Neural crest cell (in vitro differentiated cells): ENCODE data around the gene TTC9B. TPM values are rescaled to one million over a fixed set of nuclear protein-coding genes. Genes with fewer than 3 reads are reported as not detected.

Experiments
- DNase-seq: peaks from one replicate; pipeline ENCODE4 v3.0.0; 2021; ENCODE audit warnings: low read depth, mixed read lengths, low spot score
- H3K27ac Mint-ChIP-seq: one replicate; pipeline ENCODE4 v1.8.0; 2021; ENCODE audit warnings: mild to moderate bottlenecking, mixed read lengths; ENCODE audit not compliant: unreplicated experiment
- H3K27me3 Mint-ChIP-seq: 2 replicates; pipeline ENCODE4 v1.8.0; 2021; ENCODE audit warnings: low read depth, mild to moderate bottlenecking, mixed read lengths
- H3K36me3 Mint-ChIP-seq: 2 replicates; pipeline ENCODE4 v1.8.0; 2021; ENCODE audit warnings: low read depth, mild to moderate bottlenecking, mixed read lengths
- H3K4me1 Mint-ChIP-seq: 2 replicates; pipeline ENCODE4 v1.8.0; 2021; ENCODE audit warnings: mixed read lengths
- H3K4me3 Mint-ChIP-seq: one replicate; pipeline ENCODE4 v1.8.0; 2021; ENCODE audit warnings: mild to moderate bottlenecking, mixed read lengths
- H3K9me3 Mint-ChIP-seq: 2 replicates; pipeline ENCODE4 v1.8.0; 2021; ENCODE audit warnings: mixed read lengths
- CTCF ChIP-seq: fragments of 200-600 bp; sonication (generic); conservative IDR thresholded peaks from 2 replicates; pipeline ENCODE4 v1.5.0; 2021; ENCODE audit warnings: antibody characterized with exemption, mild to moderate bottlenecking
- total RNA-seq: library from RNA; stranded (reverse); gene quantifications from 2 replicates; pipeline ENCODE4 v1.2.1, GENCODE V29; 2021

Gene TTC9B
- total RNA-seq, 1 donor from 2014 or later, result 2.5 TPM

GRCh38 chr19:40243181-40243580, 25.0 kb upstream of the TTC9B start:
- Mint-ChIP-seq H3K27ac (no peak overlapping the region), H3K4me1 (peaks cover 11% of the 10 kb centered on the region), H3K4me3 (no peak overlapping the region), H3K27me3 (no peaks in the 10 kb centered on the region), H3K36me3 (no peaks in the 10 kb centered on the region), H3K9me3 (no peaks in the 10 kb centered on the region)
- TF ChIP-seq CTCF, result no peak
- DNase-seq, result no peak

GRCh38 chr19:40242480-40242879, 24.3 kb upstream of the TTC9B start:
- Mint-ChIP-seq H3K27me3 (no peaks in the 10 kb centered on the region), H3K9me3 (no peaks in the 10 kb centered on the region), H3K27ac (no peak overlapping the region), H3K36me3 (no peaks in the 10 kb centered on the region), H3K4me3 (no peak overlapping the region), H3K4me1 (peaks cover 11% of the 10 kb centered on the region)
- TF ChIP-seq CTCF, result no peak
- DNase-seq, result no peak

- H3K27ac Mint-ChIP-seq, result no peak overlapping the region
- H3K4me1 Mint-ChIP-seq, result peaks cover 11% of the 10 kb centered on the region
- TF ChIP-seq CTCF, result no peak
- peaks cover 2% of the 10 kb centered on the region for H3K36me3 Mint-ChIP-seq
- no peaks in the 10 kb centered on the region for H3K27me3 Mint-ChIP-seq
- no peaks in the 10 kb centered on the region for H3K9me3 Mint-ChIP-seq
- no peak overlapping the region for H3K4me3 Mint-ChIP-seq
- DNase-seq, result no peak
Measured at GRCh38 chr19:40241809-40242384, 23.7 kb upstream of the TTC9B start.

- TF ChIP-seq CTCF, result no peak
- Mint-ChIP-seq H3K4me3 (no peak overlapping the region), H3K4me1 (peaks cover 11% of the 10 kb centered on the region), H3K27ac (no peak overlapping the region), H3K9me3 (no peaks in the 10 kb centered on the region), H3K36me3 (peaks cover 4% of the 10 kb centered on the region), H3K27me3 (no peaks in the 10 kb centered on the region)
- no peak for DNase-seq
Measured at GRCh38 chr19:40241125-40241808, 23.1 kb upstream of the TTC9B start.

GRCh38 chr19:40240332-40240731, 22.1 kb upstream of the TTC9B start:
- Mint-ChIP-seq H3K4me3 (no peak overlapping the region), H3K27me3 (no peaks in the 10 kb centered on the region), H3K27ac (no peak overlapping the region), H3K36me3 (peaks cover 4% of the 10 kb centered on the region), H3K9me3 (no peaks in the 10 kb centered on the region), H3K4me1 (peaks cover 11% of the 10 kb centered on the region)
- DNase-seq, result no peak
- TF ChIP-seq CTCF, result no peak
